Neural crest cell (in vitro differentiated cells): ENCODE measurements around the gene CAPZA1. TPM values are rescaled to one million over a fixed set of nuclear protein-coding genes. Genes with fewer than 3 reads are reported as not detected.

Experiments
- DNase-seq: peaks from one replicate; pipeline ENCODE4 v3.0.0; 2021; ENCODE audit warnings: low read depth, mixed read lengths, low spot score
- H3K27ac Mint-ChIP-seq: one replicate; pipeline ENCODE4 v1.8.0; 2021; ENCODE audit warnings: mild to moderate bottlenecking, mixed read lengths; ENCODE audit not compliant: unreplicated experiment
- H3K27me3 Mint-ChIP-seq: 2 replicates; pipeline ENCODE4 v1.8.0; 2021; ENCODE audit warnings: low read depth, mild to moderate bottlenecking, mixed read lengths
- H3K36me3 Mint-ChIP-seq: 2 replicates; pipeline ENCODE4 v1.8.0; 2021; ENCODE audit warnings: low read depth, mild to moderate bottlenecking, mixed read lengths
- H3K4me1 Mint-ChIP-seq: 2 replicates; pipeline ENCODE4 v1.8.0; 2021; ENCODE audit warnings: mixed read lengths
- H3K4me3 Mint-ChIP-seq: one replicate; pipeline ENCODE4 v1.8.0; 2021; ENCODE audit warnings: mild to moderate bottlenecking, mixed read lengths
- H3K9me3 Mint-ChIP-seq: 2 replicates; pipeline ENCODE4 v1.8.0; 2021; ENCODE audit warnings: mixed read lengths
- total RNA-seq: library from RNA; stranded (reverse); gene quantifications from 2 replicates; pipeline ENCODE4 v1.2.1, GENCODE V29; 2021
- TF ChIP-seq, protein P1 (sequence below): fragments of 200-600 bp; sonication (generic); conservative IDR thresholded peaks from 2 replicates; pipeline ENCODE4 v1.5.0; 2021; ENCODE audit warnings: antibody characterized with exemption, mild to moderate bottlenecking

The CAPZA1 gene
- total RNA-seq, 1 donor from 2014 or later = 131 TPM

DNA sequence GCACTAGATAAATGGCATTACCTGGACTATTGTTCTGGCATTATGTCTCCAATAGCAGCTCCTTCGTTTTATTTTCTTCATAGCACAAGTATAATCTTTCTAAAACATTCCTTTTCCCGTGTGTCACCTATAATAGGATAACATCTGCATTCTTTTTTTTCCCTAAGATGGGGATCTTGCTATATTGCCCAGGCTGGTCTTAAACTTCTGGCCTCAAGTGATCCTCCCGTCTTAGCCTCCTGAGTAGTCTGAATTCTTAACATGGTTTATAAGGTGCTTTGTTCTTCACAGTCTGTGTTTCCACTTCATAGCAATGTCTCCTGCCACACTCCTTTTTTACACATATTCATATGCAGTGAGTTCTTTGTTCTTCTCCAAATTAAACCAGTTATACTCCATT, 46.2 kb downstream of the CAPZA1 start:
- Mint-ChIP-seq H3K4me1 (no peaks in the 10 kb centered on the region), H3K4me3 (no peak overlapping the region), H3K27me3 (no peaks in the 10 kb centered on the region), H3K36me3 (peaks cover 23% of the 10 kb centered on the region), H3K9me3 (no peaks in the 10 kb centered on the region), H3K27ac (no peak overlapping the region)
- no peak for DNase-seq
- TF ChIP-seq, protein P1, sequence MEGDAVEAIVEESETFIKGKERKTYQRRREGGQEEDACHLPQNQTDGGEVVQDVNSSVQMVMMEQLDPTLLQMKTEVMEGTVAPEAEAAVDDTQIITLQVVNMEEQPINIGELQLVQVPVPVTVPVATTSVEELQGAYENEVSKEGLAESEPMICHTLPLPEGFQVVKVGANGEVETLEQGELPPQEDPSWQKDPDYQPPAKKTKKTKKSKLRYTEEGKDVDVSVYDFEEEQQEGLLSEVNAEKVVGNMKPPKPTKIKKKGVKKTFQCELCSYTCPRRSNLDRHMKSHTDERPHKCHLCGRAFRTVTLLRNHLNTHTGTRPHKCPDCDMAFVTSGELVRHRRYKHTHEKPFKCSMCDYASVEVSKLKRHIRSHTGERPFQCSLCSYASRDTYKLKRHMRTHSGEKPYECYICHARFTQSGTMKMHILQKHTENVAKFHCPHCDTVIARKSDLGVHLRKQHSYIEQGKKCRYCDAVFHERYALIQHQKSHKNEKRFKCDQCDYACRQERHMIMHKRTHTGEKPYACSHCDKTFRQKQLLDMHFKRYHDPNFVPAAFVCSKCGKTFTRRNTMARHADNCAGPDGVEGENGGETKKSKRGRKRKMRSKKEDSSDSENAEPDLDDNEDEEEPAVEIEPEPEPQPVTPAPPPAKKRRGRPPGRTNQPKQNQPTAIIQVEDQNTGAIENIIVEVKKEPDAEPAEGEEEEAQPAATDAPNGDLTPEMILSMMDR = no peak

DNA sequence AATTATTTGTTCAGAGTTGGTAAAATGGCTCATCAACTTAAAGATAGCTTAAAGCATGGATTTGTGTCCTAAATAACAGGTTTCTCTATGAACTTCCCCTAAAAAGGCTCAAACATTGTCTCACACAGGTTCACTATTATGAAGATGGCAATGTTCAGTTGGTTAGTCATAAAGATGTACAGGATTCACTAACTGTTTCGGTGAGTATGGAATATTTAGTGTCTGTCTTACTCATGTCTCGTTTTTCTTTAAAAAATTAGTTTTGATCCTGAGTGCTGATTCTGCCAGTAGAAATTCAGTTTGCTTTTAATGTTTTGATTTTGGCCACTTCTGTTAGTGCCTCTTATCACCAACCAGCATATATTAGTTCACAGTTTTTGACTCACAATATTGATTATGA, 47.3 kb downstream of the CAPZA1 start:
- no peak for DNase-seq
- H3K27me3 Mint-ChIP-seq = no peaks in the 10 kb centered on the region
- no peak overlapping the region for H3K4me3 Mint-ChIP-seq
- H3K36me3 Mint-ChIP-seq = peaks cover 16% of the 10 kb centered on the region
- H3K9me3 Mint-ChIP-seq = no peaks in the 10 kb centered on the region
- TF ChIP-seq, protein P1 = no peak
- no peak overlapping the region for H3K27ac Mint-ChIP-seq
- no peaks in the 10 kb centered on the region for H3K4me1 Mint-ChIP-seq

DNA sequence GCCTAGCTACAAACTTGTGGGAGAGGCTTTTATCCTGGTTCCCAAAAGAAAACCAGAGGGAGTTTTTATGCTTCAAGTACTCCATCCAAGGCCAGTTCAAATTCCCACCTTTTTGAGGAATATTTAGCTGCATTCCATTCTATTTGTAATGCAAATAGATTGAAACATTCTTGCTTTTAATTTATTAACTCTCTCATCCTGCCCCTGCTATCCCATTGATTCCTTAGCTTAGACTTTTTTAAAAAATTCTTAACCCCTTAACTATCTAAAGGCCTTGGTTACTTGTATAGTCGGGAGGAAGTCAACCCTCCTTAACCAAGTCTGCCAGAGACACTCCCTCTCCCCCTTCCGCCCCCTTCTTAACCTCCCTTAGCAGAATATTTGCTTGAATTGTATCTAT, 52.4 kb downstream of the CAPZA1 start:
- no peak overlapping the region for H3K27ac Mint-ChIP-seq

GRCh38 chr1:112672842-112673241, 53.2 kb downstream of the CAPZA1 start:
- Mint-ChIP-seq H3K27ac (no peak overlapping the region), H3K4me1 (peaks cover 27% of the 10 kb centered on the region)

More for the DNA sequence above, 52.4 kb downstream of the CAPZA1 start:
- Mint-ChIP-seq H3K36me3 (peaks cover 15% of the 10 kb centered on the region), H3K4me1 (peaks cover 27% of the 10 kb centered on the region), H3K27me3 (no peaks in the 10 kb centered on the region), H3K4me3 (no peak overlapping the region), H3K9me3 (no peaks in the 10 kb centered on the region)
- TF ChIP-seq, protein P1 = no peak
- no peak for DNase-seq

GRCh38 chr1:112673592-112674439, 54.2 kb downstream of the CAPZA1 start:
- DNase-seq = no peak
- H3K36me3 Mint-ChIP-seq = peaks cover 13% of the 10 kb centered on the region
- peak overlapping the region; percentile 92 for H3K27ac Mint-ChIP-seq
- H3K9me3 Mint-ChIP-seq = no peaks in the 10 kb centered on the region
- H3K4me1 Mint-ChIP-seq = peaks cover 31% of the 10 kb centered on the region
- TF ChIP-seq, protein P1 = peak; percentile 63
- peak overlapping the region; percentile 97 for H3K4me3 Mint-ChIP-seq
- no peaks in the 10 kb centered on the region for H3K27me3 Mint-ChIP-seq

More at GRCh38 chr1:112672842-112673241, 53.2 kb downstream of the CAPZA1 start:
- peak overlapping the region; percentile 97 for H3K4me3 Mint-ChIP-seq
- peaks cover 13% of the 10 kb centered on the region for H3K36me3 Mint-ChIP-seq
- no peak for DNase-seq
- H3K27me3 Mint-ChIP-seq = no peaks in the 10 kb centered on the region
- H3K9me3 Mint-ChIP-seq = no peaks in the 10 kb centered on the region
- TF ChIP-seq, protein P1 = no peak
